Mammary epithelial cell (primary cell): ENCODE results near the gene ZNF534.
"Not testable (repeated sequence)": the region's sequence is repeated elsewhere in the genome, so short reads cannot be mapped to it uniquely, and the experiment has no call there.

ENCODE experiments used
- EZH2 ChIP-seq: IDR thresholded peaks from 2 replicates; pipeline ENCODE4 v1.6.1; 2012; ENCODE audit warnings: low read length, inconsistent platforms, borderline replicate concordance
- TF ChIP-seq, protein P1 (sequence below), 2 donors: IDR thresholded peaks in 1 of 2; conservative IDR thresholded peaks in 1 of 2; 2 replicates each; pipeline ENCODE4 v1.5.1; 2011 to 2012; ENCODE audit warnings: inconsistent platforms in 2 of 2, low read length in 2 of 2, mild to moderate bottlenecking in 2 of 2, control low read depth in 1 of 2, low read depth in 1 of 2; ENCODE audit not compliant: insufficient read depth in 1 of 2; ENCODE audit errors: extremely low read depth in 1 of 2

DNA sequence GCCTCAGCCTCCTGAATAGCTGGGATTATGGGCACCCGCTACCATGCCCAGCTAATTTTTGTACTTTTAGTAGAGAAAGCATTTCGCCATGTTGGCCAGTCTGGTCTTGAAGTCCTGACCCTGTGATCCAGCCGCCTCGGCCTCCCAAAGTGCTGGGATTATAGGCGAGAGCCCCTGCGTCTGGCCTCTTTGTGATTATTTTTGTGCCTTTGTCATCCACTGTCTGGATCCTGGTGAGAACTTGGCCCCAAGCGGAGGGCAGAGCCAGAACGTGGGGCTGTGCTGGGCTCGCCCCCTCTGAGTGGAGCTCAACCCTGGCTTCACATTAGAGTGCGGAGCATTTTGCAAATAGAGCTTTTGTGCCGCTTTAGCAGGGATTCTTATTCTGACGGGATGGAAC lies 72.0 kb downstream of the ZNF534 start:
- TF ChIP-seq, protein P1, sequence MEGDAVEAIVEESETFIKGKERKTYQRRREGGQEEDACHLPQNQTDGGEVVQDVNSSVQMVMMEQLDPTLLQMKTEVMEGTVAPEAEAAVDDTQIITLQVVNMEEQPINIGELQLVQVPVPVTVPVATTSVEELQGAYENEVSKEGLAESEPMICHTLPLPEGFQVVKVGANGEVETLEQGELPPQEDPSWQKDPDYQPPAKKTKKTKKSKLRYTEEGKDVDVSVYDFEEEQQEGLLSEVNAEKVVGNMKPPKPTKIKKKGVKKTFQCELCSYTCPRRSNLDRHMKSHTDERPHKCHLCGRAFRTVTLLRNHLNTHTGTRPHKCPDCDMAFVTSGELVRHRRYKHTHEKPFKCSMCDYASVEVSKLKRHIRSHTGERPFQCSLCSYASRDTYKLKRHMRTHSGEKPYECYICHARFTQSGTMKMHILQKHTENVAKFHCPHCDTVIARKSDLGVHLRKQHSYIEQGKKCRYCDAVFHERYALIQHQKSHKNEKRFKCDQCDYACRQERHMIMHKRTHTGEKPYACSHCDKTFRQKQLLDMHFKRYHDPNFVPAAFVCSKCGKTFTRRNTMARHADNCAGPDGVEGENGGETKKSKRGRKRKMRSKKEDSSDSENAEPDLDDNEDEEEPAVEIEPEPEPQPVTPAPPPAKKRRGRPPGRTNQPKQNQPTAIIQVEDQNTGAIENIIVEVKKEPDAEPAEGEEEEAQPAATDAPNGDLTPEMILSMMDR (conservative IDR thresholded peaks at IDR 0.05 in 1 of 2, IDR thresholded peaks at IDR 0.05 in 1 of 2; ENCODE audit: extremely low read depth in 1 of 2, insufficient read depth in 1 of 2, low read depth in 1 of 2, low read length in 2 of 2), result not testable (repeated sequence)
- not testable (repeated sequence) for TF ChIP-seq EZH2
